ENCODE data around the gene CDK17. TPM values are rescaled to one million over a fixed set of nuclear protein-coding genes. Genes with fewer than 3 reads are reported as not detected.

Gene CDK17
- polyA plus RNA-seq, 1 of the 3 experiments (the other 2 are of a cell fraction) = 11.7 TPM

GRCh38 chr12:96412431-96412830 lies 12.2 kb upstream of the CDK17 start:
- CTCF ChIA-PET = interaction anchor here (0.9 kb wide), 1 partner anchor 11 kb away, joined by 4 read pairs; no protein-coding TSS in a partner anchor
- no peaks in the 10 kb centered on the region for H3K9me2 ChIP-seq
- no peaks in the 10 kb centered on the region for H3K27me3 ChIP-seq (ENCODE audit: insufficient read depth)
- H3K4me1 ChIP-seq (ENCODE audit: control insufficient read depth in 1 of 2, insufficient read depth in 2 of 2, low read depth in 1 of 2, low read length in 1 of 2) = no peaks in the 10 kb centered on the region; a peak in 1 of 4 replicates
- no peak overlapping the region for H3K4me2 ChIP-seq
- no peaks in the 10 kb centered on the region for H3K36me3 ChIP-seq (replicated peaks in 1 of 2; ENCODE audit: control insufficient read depth in 1 of 2, insufficient read depth in 2 of 2, low read length in 1 of 2)
- H3K27ac ChIP-seq (ENCODE audit: low read depth in 2 of 2, low read length in 1 of 2) = no peak overlapping the region
- no peak for TF ChIP-seq NFIC (IDR thresholded peaks at IDR 0.05; ENCODE audit: borderline replicate concordance)
- H3K79me2 ChIP-seq (ENCODE audit: insufficient read depth) = no peaks in the 10 kb centered on the region
- H3K9ac ChIP-seq = no peak overlapping the region
- H4K20me1 ChIP-seq (ENCODE audit: insufficient read depth) = no peaks in the 10 kb centered on the region
- H3K9me3 ChIP-seq = no peaks in the 10 kb centered on the region
- peaks cover 4% of the 10 kb centered on the region for H3F3A ChIP-seq (replicated peaks; ENCODE audit: insufficient read depth)
- H2AFZ ChIP-seq (ENCODE audit: low read depth) = no peak overlapping the region
- POLR2A ChIA-PET = no interaction called here
- no peak for DNase-seq
- H3K4me3 ChIP-seq (ENCODE audit: low read depth in 2 of 2, low read length in 1 of 2) = no peak overlapping the region

GRCh38 chr12:96409731-96410130 lies 9.5 kb upstream of the CDK17 start:
- DNase-seq = no peak
- 93% methylated on average over 4 of the region's 4 CpGs for WGBS (ENCODE audit: low lambda C conversion rate)
- no peaks in the 10 kb centered on the region for H3K79me2 ChIP-seq (ENCODE audit: insufficient read depth)
- no peak overlapping the region for H3K4me2 ChIP-seq
- TF ChIP-seq NRF1 (IDR thresholded peaks at IDR 0.05; ENCODE audit: low read depth, low read length) (no peak), FOXJ3 (CRISPR knock-in tag; IDR thresholded peaks at IDR 0.05) (no peak), TEAD4 (IDR thresholded peaks at IDR 0.05; ENCODE audit: borderline replicate concordance, insufficient read depth) (no peak), EZH2phosphoT487 (IDR thresholded peaks at IDR 0.05; ENCODE audit: borderline replicate concordance, low read depth) (no peak), JUND (IDR thresholded peaks at IDR 0.05) (no peak), YY1 (IDR thresholded peaks at IDR 0.05; ENCODE audit: low read depth) (no peak), RAD21 (IDR thresholded peaks at IDR 0.05; ENCODE audit: low read length) (no peak), RFX5 (IDR thresholded peaks at IDR 0.05; ENCODE audit: low read length) (no peak)
- TF ChIP-seq, protein P1, sequence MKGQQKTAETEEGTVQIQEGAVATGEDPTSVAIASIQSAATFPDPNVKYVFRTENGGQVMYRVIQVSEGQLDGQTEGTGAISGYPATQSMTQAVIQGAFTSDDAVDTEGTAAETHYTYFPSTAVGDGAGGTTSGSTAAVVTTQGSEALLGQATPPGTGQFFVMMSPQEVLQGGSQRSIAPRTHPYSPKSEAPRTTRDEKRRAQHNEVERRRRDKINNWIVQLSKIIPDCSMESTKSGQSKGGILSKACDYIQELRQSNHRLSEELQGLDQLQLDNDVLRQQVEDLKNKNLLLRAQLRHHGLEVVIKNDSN (IDR thresholded peaks at IDR 0.05; ENCODE audit: borderline replicate concordance, low read depth) = no peak
- TF ChIP-seq, protein P2, sequence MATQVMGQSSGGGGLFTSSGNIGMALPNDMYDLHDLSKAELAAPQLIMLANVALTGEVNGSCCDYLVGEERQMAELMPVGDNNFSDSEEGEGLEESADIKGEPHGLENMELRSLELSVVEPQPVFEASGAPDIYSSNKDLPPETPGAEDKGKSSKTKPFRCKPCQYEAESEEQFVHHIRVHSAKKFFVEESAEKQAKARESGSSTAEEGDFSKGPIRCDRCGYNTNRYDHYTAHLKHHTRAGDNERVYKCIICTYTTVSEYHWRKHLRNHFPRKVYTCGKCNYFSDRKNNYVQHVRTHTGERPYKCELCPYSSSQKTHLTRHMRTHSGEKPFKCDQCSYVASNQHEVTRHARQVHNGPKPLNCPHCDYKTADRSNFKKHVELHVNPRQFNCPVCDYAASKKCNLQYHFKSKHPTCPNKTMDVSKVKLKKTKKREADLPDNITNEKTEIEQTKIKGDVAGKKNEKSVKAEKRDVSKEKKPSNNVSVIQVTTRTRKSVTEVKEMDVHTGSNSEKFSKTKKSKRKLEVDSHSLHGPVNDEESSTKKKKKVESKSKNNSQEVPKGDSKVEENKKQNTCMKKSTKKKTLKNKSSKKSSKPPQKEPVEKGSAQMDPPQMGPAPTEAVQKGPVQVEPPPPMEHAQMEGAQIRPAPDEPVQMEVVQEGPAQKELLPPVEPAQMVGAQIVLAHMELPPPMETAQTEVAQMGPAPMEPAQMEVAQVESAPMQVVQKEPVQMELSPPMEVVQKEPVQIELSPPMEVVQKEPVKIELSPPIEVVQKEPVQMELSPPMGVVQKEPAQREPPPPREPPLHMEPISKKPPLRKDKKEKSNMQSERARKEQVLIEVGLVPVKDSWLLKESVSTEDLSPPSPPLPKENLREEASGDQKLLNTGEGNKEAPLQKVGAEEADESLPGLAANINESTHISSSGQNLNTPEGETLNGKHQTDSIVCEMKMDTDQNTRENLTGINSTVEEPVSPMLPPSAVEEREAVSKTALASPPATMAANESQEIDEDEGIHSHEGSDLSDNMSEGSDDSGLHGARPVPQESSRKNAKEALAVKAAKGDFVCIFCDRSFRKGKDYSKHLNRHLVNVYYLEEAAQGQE (IDR thresholded peaks at IDR 0.05; ENCODE audit: low read depth, low read length) = no peak
- TF ChIP-seq, protein P3, sequence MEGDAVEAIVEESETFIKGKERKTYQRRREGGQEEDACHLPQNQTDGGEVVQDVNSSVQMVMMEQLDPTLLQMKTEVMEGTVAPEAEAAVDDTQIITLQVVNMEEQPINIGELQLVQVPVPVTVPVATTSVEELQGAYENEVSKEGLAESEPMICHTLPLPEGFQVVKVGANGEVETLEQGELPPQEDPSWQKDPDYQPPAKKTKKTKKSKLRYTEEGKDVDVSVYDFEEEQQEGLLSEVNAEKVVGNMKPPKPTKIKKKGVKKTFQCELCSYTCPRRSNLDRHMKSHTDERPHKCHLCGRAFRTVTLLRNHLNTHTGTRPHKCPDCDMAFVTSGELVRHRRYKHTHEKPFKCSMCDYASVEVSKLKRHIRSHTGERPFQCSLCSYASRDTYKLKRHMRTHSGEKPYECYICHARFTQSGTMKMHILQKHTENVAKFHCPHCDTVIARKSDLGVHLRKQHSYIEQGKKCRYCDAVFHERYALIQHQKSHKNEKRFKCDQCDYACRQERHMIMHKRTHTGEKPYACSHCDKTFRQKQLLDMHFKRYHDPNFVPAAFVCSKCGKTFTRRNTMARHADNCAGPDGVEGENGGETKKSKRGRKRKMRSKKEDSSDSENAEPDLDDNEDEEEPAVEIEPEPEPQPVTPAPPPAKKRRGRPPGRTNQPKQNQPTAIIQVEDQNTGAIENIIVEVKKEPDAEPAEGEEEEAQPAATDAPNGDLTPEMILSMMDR (IDR thresholded peaks at IDR 0.05) = no peak
- H2AFZ ChIP-seq (ENCODE audit: low read depth) = no peak overlapping the region
- H3K9ac ChIP-seq = no peak overlapping the region
- H3K36me3 ChIP-seq (replicated peaks in 1 of 2; ENCODE audit: control insufficient read depth in 1 of 2, insufficient read depth in 2 of 2, low read length in 1 of 2) = no peaks in the 10 kb centered on the region
- H4K20me1 ChIP-seq (ENCODE audit: insufficient read depth) = no peaks in the 10 kb centered on the region
- ChIA-PET CTCF (interaction anchor here (2.6 kb wide), 1 partner anchor 8 kb away, joined by 7 read pairs; no protein-coding TSS in a partner anchor), POLR2A (no interaction called here)
- H3K27ac ChIP-seq (ENCODE audit: low read depth in 2 of 2, low read length in 1 of 2) = no peak overlapping the region
- H3K9me3 ChIP-seq = no peaks in the 10 kb centered on the region
- H3K27me3 ChIP-seq (ENCODE audit: insufficient read depth) = no peaks in the 10 kb centered on the region
- no peaks in the 10 kb centered on the region for H3K9me2 ChIP-seq
- no peak overlapping the region for H3K4me3 ChIP-seq (ENCODE audit: low read depth in 2 of 2, low read length in 1 of 2)
- H3F3A ChIP-seq (replicated peaks; ENCODE audit: insufficient read depth) = peaks cover 4% of the 10 kb centered on the region
- H3K4me1 ChIP-seq (ENCODE audit: control insufficient read depth in 1 of 2, insufficient read depth in 2 of 2, low read depth in 1 of 2, low read length in 1 of 2) = no peaks in the 10 kb centered on the region
